K562 (cell line): ENCODE data around the gene RPP25. TPM values are rescaled to one million over a fixed set of nuclear protein-coding genes. Genes with fewer than 3 reads are reported as not detected.

Source experiments
- ATAC-seq: fragments of 200-7000 bp; cut with Tn5 transposase; 3 replicates; pipeline ENCODE4 v1.9.1; 2020; ENCODE audit warnings: moderate library complexity
- BruUV-seq: library from RNA; stranded (reverse); fragments of 400-500 nt; replicated peaks from 2 replicates; lab custom pipeline; 2021; lab: Mats Ljungman, UMichigan
- CTCF ChIA-PET: fragments of 300-600 bp; formaldehyde crosslinking; extraction: SDS; loops from one replicate; lab custom pipeline; 2021; ENCODE audit warnings: low intra/inter-chr PET ratio; lab: Yijun Ruan, JAX
- POLR2A ChIA-PET: fragments of 300-600, 350-650 bp; sonication (Branson Sonifier 250); formaldehyde crosslinking; extraction: SDS; loops from one replicate; lab custom pipeline; 2021; ENCODE audit warnings: antibody characterized with exemption, inconsistent platforms; lab: Yijun Ruan, JAX
- DNase-seq, 4 experiments: peaks; one replicate each; pipeline versions ENCODE4 v3.0.0 to v3.0.0-alpha.2; 2011 to 2018; ENCODE audit warnings: low spot score in 3 of 4, mixed read lengths in 3 of 4; ENCODE audit errors: extremely low read depth in 1 of 4
- FAIRE-seq: peaks from 2 replicates; lab custom pipeline; 2011; peaks lifted over from hg19 to GRCh38; lab: Jason Lieb, UNC
- H2AFZ ChIP-seq: 2 replicates; pipeline ENCODE4 v1.6.0; 2011; ENCODE audit warnings: low read depth, low read length, control low read depth, inconsistent platforms
- H3K27ac ChIP-seq: fragments of 200-600 bp; 3 replicates; pipeline ENCODE4 v1.8.0; 2011; ENCODE audit warnings: low read depth, mild to moderate bottlenecking, control low read depth, inconsistent platforms, low read length, moderate library complexity, mixed read lengths; ENCODE audit errors: extremely low read depth
- H3K27me3 ChIP-seq, 2 experiments: fragments of 300-600 bp in 1 of 2; 2 replicates in 1 of 2; 3 replicates in 1 of 2; pipeline versions ENCODE4 v1.6.0 to v1.8.0; 2011; ENCODE audit warnings: inconsistent platforms in 2 of 2, low read length in 2 of 2, mild to moderate bottlenecking in 1 of 2, mixed read lengths in 1 of 2, moderate library complexity in 1 of 2; ENCODE audit not compliant: control insufficient read depth in 2 of 2, insufficient read depth in 2 of 2
- H3K36me3 ChIP-seq: fragments of 300-600 bp; 3 replicates; pipeline ENCODE4 v1.8.0; 2011; ENCODE audit warnings: mild to moderate bottlenecking, low read length, inconsistent platforms; ENCODE audit not compliant: control insufficient read depth, insufficient read depth
- H3K4me1 ChIP-seq, 2 experiments: fragments of 200-600 bp in 1 of 2; replicated peaks in 1 of 2; 2 replicates in 1 of 2; 3 replicates in 1 of 2; pipeline versions ENCODE4 v1.5.1 to v1.8.0; 2011; ENCODE audit warnings: inconsistent platforms in 2 of 2, low read length in 2 of 2, mild to moderate bottlenecking in 1 of 2, mixed read lengths in 1 of 2, moderate library complexity in 1 of 2; ENCODE audit not compliant: control insufficient read depth in 2 of 2, insufficient read depth in 2 of 2
- H3K4me2 ChIP-seq: 2 replicates; pipeline ENCODE4 v1.6.1; 2011; ENCODE audit warnings: low read length, control low read depth, inconsistent platforms, mixed read lengths; ENCODE audit not compliant: insufficient read depth
- H3K4me3 ChIP-seq: fragments of 200-600 bp; sonication (generic), shearing (Covaris generic); 2 replicates; pipeline ENCODE4 v1.5.1; 2016; ENCODE audit warnings: control low read depth, inconsistent platforms
- H3K79me2 ChIP-seq: fragments of 200-600 bp; 3 replicates; pipeline ENCODE4 v1.8.0; 2011; ENCODE audit warnings: low read length, inconsistent platforms; ENCODE audit not compliant: control insufficient read depth, insufficient read depth
- H3K9ac ChIP-seq, 2 experiments: 2 replicates each; pipeline versions ENCODE4 v1.6.0 to v1.6.1; 2011; ENCODE audit warnings: low read depth in 2 of 2, low read length in 2 of 2, control low read depth in 1 of 2, inconsistent platforms in 1 of 2, mild to moderate bottlenecking in 1 of 2, mixed read lengths in 1 of 2; ENCODE audit not compliant: insufficient read depth in 1 of 2
- H3K9me1 ChIP-seq: one replicate; pipeline ENCODE4 v1.6.0; 2011; ENCODE audit warnings: inconsistent platforms, mild to moderate bottlenecking, low read length, moderate library complexity; ENCODE audit not compliant: control insufficient read depth, insufficient read depth
- H3K9me3 ChIP-seq: replicated peaks from 2 replicates; pipeline ENCODE4 v1.5.1; 2011; ENCODE audit warnings: low read depth, low read length, inconsistent platforms; ENCODE audit not compliant: control insufficient read depth, insufficient read depth
- H4K20me1 ChIP-seq: replicated peaks from 2 replicates; pipeline ENCODE4 v1.6.1; 2011; ENCODE audit warnings: low read length, inconsistent platforms, mixed read lengths; ENCODE audit not compliant: control insufficient read depth, insufficient read depth
- CHD1 ChIP-seq: fragments of 200-600 bp; sonication (generic); IDR thresholded peaks from one replicate; pipeline ENCODE4 v1.6.1; 2012; ENCODE audit warnings: mild to moderate bottlenecking, moderate library complexity, low read length, inconsistent platforms
- ERF ChIP-seq: fragments of 450-650 bp; formaldehyde crosslinking; IDR thresholded peaks from 2 replicates; pipeline ENCODE4 v1.4.0; 2020; ENCODE audit warnings: mild to moderate bottlenecking, mixed read lengths
- ETV5 ChIP-seq: sonication (generic); formaldehyde crosslinking; IDR thresholded peaks from 2 replicates; pipeline ENCODE4 v1.4.0; 2020; ENCODE audit warnings: low read depth, mild to moderate bottlenecking, missing genetic modification reagents
- GTF2F1 ChIP-seq: IDR thresholded peaks from 2 replicates; pipeline ENCODE4 v1.6.1; 2011; ENCODE audit warnings: low read depth, low read length, improper control_type of control experiment
- HDAC2 ChIP-seq: fragments of 450-650 bp; IDR thresholded peaks from 2 replicates; pipeline ENCODE4 v1.6.1; 2016; ENCODE audit warnings: mild to moderate bottlenecking
- KAT7 ChIP-seq: sonication (generic); formaldehyde crosslinking; IDR thresholded peaks from 2 replicates; pipeline ENCODE4 v1.8.0; 2022; ENCODE audit warnings: missing genetic modification reagents, mild to moderate bottlenecking, borderline replicate concordance
- MCM3 ChIP-seq: fragments of 450-650 bp; IDR thresholded peaks from 2 replicates; pipeline ENCODE4 v1.6.1; 2016
- NR2C2 ChIP-seq, 2 experiments: fragments of 200-800 bp in 1 of 2; sonication (Bioruptor generic) in 1 of 2; sonication (generic) in 1 of 2; formaldehyde crosslinking in 1 of 2; IDR thresholded peaks; 2 replicates each; pipeline versions ENCODE4 v1.6.1 to v1.8.0; 2016 to 2022; ENCODE audit warnings: mild to moderate bottlenecking in 1 of 2, missing compliant biosample characterization in 1 of 2, missing genetic modification characterization in 1 of 2, missing genetic modification reagents in 1 of 2
- RBBP5 ChIP-seq: fragments of 200-600 bp; sonication (generic); IDR thresholded peaks from 2 replicates; pipeline ENCODE4 v1.6.1; 2012; ENCODE audit warnings: borderline replicate concordance, mild to moderate bottlenecking, low read length, control low read depth, inconsistent platforms; ENCODE audit not compliant: insufficient read depth, poor library complexity, severe bottlenecking
- RBM14 ChIP-seq: fragments of 200-400 bp; formaldehyde crosslinking; IDR thresholded peaks from 2 replicates; pipeline ENCODE4 v1.6.1; 2018; ENCODE audit warnings: low read depth, mild to moderate bottlenecking, low read length, moderate library complexity, borderline replicate concordance; ENCODE audit not compliant: insufficient read depth
- RBM15 ChIP-seq: fragments of 200-400 bp; formaldehyde crosslinking; IDR thresholded peaks from 2 replicates; pipeline ENCODE4 v1.6.1; 2018; ENCODE audit warnings: mild to moderate bottlenecking, low read length, moderate library complexity; ENCODE audit not compliant: insufficient read depth
- RBM17 ChIP-seq: fragments of 200-400 bp; formaldehyde crosslinking; IDR thresholded peaks from 2 replicates; pipeline ENCODE4 v1.6.1; 2017; ENCODE audit warnings: low read depth, mild to moderate bottlenecking, low read length, borderline replicate concordance
- SP1 ChIP-seq: sonication (generic); formaldehyde crosslinking; IDR thresholded peaks from 2 replicates; pipeline ENCODE4 v1.8.1; 2022; ENCODE audit warnings: mild to moderate bottlenecking, missing genetic modification reagents
- TFAM ChIP-seq: fragments of 250-450 bp; sonication (Bioruptor Pico); conservative IDR thresholded peaks from 2 replicates; pipeline ENCODE4 v1.5.0; 2021; ENCODE audit warnings: mild to moderate bottlenecking, moderate library complexity
- ZNF197 ChIP-seq: fragments of 200-800 bp; sonication (Bioruptor generic); IDR thresholded peaks from 2 replicates; pipeline ENCODE4 v1.6.1; 2016; ENCODE audit warnings: low read depth, missing genetic modification characterization, missing compliant biosample characterization
- WGBS: fragments of 100-300 bp; shearing (Covaris generic); methylation state at CpG from one replicate; pipeline ENCODE4 v1.1.6; 2016; ENCODE audit warnings: low coverage, mixed read lengths; ENCODE audit not compliant: insufficient coverage; ENCODE audit errors: missing lambda C conversion rate; 5-methylcytosine and 5-hydroxymethylcytosine counted together
- in situ Hi-C: fragments of 300-500 bp; cut with MboI; formaldehyde crosslinking; loops from 4 replicates; pipeline ENCODE4 v1.15.0; 2018; ENCODE audit warnings: inconsistent platforms, mixed read lengths
- intact Hi-C: fragments of 100-400 bp; cut with micrococcal nuclease; formaldehyde crosslinking; loops from 2 replicates; pipeline ENCODE4 v1.14.2; 2022
- polyA plus RNA-seq, 8 experiments: library from polyadenylated mRNA; depleted of rRNA in 4 of 8; stranded (reverse) in 5 of 8; unstranded in 3 of 8; fragments of >200 nt; fragmentation: Nextera tagmentation in 2 of 8; fragmentation: Illumina TruSeq in 1 of 8; extraction: Ambion mirVana in 2 of 8; extraction: Trizol in 1 of 8; gene quantifications; 2 replicates each; pipeline versions ENCODE4 v1.2.1 to v1.2.3, GENCODE V29; 2011 to 2014; ENCODE audit warnings: inconsistent platforms in 1 of 8, missing spikeins in 1 of 8
- total RNA-seq, 7 experiments: library from RNA; depleted of rRNA in 6 of 7; stranded (reverse); fragments of >200 nt in 6 of 7; fragmentation: Illumina TruSeq in 2 of 7; extraction: Trizol in 2 of 7; gene quantifications; 2 replicates each; pipeline versions ENCODE4 v1.2.1 to v1.2.3, GENCODE V29; 2011 to 2021; ENCODE audit warnings: low replicate concordance in 1 of 7
- TF ChIP-seq, protein P1 (sequence below): sonication (generic); formaldehyde crosslinking; IDR thresholded peaks from 2 replicates; pipeline ENCODE4 v1.8.0; 2023; ENCODE audit warnings: mild to moderate bottlenecking, missing genetic modification reagents
- TF ChIP-seq, protein P2 (sequence below): sonication (generic); formaldehyde crosslinking; IDR thresholded peaks from 2 replicates; pipeline ENCODE4 v1.8.0; 2022; ENCODE audit warnings: missing genetic modification reagents, mild to moderate bottlenecking, borderline replicate concordance

RPP25 gene
- total and polyA plus RNA-seq, 9 of the 15 experiments (the other 6 are each of a cell fraction or from before 2014, with no cell fraction given): 1.1 to 12.3 (median 5.6) TPM

DNA sequence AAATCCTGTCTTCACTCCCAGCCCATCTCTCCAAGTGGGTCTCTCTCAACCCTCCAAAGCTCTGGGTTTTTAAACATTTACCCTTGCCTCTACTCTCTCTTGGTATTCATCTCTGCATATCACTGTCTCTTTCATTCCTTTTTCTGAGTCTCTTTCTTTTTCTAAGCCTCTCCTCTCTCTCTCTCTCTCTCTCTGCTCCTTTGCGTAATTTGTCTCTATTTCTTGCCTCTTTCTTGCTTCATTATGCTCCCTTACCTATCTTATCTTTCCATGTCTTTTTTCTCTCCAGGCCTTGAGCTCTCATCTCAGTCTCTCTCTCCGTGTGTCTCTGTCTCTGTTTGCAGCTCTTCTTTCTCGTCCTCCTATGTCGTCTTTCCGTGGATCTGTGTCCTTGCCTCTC lies 38.1 kb upstream of the RPP25 start:
- peaks cover 0 to 14% of the 10 kb centered on the region in 2 experiments; a peak in 2 of 5 replicates for H3K4me1 ChIP-seq
- 2% methylated on average over 5 of the region's 5 CpGs for WGBS
- DNase-seq (no peak), FAIRE-seq (no peak), ATAC-seq (no peak)
- H4K20me1 ChIP-seq: peaks cover 8% of the 10 kb centered on the region
- intact Hi-C loops (no loop called here), in situ Hi-C loops (no loop called here)
- no peaks in the 10 kb centered on the region for H3K79me2 ChIP-seq
- H3K27ac ChIP-seq: no peak overlapping the region
- peak overlapping the region; percentile 24; the same call in 1 of the 2 replicates for H3K4me2 ChIP-seq
- no peaks in the 10 kb centered on the region for H3K36me3 ChIP-seq
- ChIA-PET CTCF (no interaction called here), POLR2A (interaction anchor here (0.6 to 1.0 kb wide), 3 partner anchors 10 to 349 kb away, joined by 3 to 5 read pairs (median 3); no protein-coding TSS in a partner anchor)
- BruUV-seq: no TSS peak
- H3K9me1 ChIP-seq: peaks cover 2% of the 10 kb centered on the region
- H3K9me3 ChIP-seq: no peaks in the 10 kb centered on the region
- no peak overlapping the region for H2AFZ ChIP-seq
- H3K4me3 ChIP-seq: no peak overlapping the region
- no peak overlapping the region; a peak in 1 of 4 replicates for H3K9ac ChIP-seq
- H3K27me3 ChIP-seq: peaks cover 13 to 38% of the 10 kb centered on the region in 2 experiments
- TF ChIP-seq, protein P1, sequence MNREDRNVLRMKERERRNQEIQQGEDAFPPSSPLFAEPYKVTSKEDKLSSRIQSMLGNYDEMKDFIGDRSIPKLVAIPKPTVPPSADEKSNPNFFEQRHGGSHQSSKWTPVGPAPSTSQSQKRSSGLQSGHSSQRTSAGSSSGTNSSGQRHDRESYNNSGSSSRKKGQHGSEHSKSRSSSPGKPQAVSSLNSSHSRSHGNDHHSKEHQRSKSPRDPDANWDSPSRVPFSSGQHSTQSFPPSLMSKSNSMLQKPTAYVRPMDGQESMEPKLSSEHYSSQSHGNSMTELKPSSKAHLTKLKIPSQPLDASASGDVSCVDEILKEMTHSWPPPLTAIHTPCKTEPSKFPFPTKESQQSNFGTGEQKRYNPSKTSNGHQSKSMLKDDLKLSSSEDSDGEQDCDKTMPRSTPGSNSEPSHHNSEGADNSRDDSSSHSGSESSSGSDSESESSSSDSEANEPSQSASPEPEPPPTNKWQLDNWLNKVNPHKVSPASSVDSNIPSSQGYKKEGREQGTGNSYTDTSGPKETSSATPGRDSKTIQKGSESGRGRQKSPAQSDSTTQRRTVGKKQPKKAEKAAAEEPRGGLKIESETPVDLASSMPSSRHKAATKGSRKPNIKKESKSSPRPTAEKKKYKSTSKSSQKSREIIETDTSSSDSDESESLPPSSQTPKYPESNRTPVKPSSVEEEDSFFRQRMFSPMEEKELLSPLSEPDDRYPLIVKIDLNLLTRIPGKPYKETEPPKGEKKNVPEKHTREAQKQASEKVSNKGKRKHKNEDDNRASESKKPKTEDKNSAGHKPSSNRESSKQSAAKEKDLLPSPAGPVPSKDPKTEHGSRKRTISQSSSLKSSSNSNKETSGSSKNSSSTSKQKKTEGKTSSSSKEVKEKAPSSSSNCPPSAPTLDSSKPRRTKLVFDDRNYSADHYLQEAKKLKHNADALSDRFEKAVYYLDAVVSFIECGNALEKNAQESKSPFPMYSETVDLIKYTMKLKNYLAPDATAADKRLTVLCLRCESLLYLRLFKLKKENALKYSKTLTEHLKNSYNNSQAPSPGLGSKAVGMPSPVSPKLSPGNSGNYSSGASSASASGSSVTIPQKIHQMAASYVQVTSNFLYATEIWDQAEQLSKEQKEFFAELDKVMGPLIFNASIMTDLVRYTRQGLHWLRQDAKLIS (CRISPR knock-in tag): no peak
- TF ChIP-seq RBM14 (no peak), TFAM (CRISPR knock-in tag) (no peak), ZNF197 (CRISPR knock-in tag) (no peak), MCM3 (no peak), HDAC2 (no peak), KAT7 (CRISPR knock-in tag) (no peak), CHD1 (no peak), ETV5 (CRISPR knock-in tag) (no peak), GTF2F1 (no peak), RBBP5 (no peak), RBM15 (no peak), ERF (CRISPR knock-in tag) (no peak), SP1 (no peak), RBM17 (no peak), NR2C2 (CRISPR knock-in tag; IDR thresholded peaks at IDR 0.05) (no peak), NR2C2 (tag; IDR thresholded peaks at IDR 0.05) (no peak)
- TF ChIP-seq, protein P2, sequence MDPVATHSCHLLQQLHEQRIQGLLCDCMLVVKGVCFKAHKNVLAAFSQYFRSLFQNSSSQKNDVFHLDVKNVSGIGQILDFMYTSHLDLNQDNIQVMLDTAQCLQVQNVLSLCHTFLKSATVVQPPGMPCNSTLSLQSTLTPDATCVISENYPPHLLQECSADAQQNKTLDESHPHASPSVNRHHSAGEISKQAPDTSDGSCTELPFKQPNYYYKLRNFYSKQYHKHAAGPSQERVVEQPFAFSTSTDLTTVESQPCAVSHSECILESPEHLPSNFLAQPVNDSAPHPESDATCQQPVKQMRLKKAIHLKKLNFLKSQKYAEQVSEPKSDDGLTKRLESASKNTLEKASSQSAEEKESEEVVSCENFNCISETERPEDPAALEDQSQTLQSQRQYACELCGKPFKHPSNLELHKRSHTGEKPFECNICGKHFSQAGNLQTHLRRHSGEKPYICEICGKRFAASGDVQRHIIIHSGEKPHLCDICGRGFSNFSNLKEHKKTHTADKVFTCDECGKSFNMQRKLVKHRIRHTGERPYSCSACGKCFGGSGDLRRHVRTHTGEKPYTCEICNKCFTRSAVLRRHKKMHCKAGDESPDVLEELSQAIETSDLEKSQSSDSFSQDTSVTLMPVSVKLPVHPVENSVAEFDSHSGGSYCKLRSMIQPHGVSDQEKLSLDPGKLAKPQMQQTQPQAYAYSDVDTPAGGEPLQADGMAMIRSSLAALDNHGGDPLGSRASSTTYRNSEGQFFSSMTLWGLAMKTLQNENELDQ (CRISPR knock-in tag): no peak
